ENCODE results near the gene CLIC4. TPM values are rescaled to one million over a fixed set of nuclear protein-coding genes. Genes with fewer than 3 reads are reported as not detected.

CLIC4 gene
- total and polyA plus RNA-seq, 2 of the 8 experiments (the other 6 are each of a cell fraction or from before 2014, with no cell fraction given): 77.5 to 293 TPM

DNA sequence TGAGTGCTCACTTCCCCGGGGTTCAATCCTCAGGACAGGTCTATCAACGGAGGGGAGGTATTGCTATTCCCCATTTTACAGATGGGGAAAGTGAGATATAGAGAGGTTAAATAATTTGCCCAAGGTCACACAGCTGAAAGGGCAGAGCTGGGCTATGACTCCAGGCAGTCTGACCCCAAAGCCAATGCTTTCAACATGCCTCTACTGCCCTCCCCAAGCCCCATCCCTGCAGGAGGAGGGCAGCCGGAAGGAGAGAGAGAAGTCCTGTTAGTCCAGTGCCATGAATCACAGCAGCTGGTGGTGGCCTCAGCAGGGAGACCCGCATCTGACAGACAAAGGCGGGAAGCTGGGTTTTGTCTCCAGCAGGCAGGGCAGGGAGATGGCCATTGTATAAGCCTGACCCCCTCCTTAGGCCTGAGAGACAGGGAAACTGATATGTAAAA lies 20.0 kb upstream of the CLIC4 start:
- H4K8ac ChIP-seq (ENCODE audit: extremely low read depth, insufficient read depth, low read length): no peak overlapping the region
- peak overlapping the region; percentile 85 for H4K91ac ChIP-seq (replicated peaks; ENCODE audit: insufficient read length, low read length)
- peak overlapping the region; percentile 44 for H3K4ac ChIP-seq (replicated peaks; ENCODE audit: insufficient read length, low read depth, low read length)
- peak overlapping the region; percentile 37 to 56; a peak in 3 of 4 replicates for H3K4me2 ChIP-seq (ENCODE audit: insufficient read depth in 1 of 2, low read depth in 2 of 2, low read length in 2 of 2)
- H3K27ac ChIP-seq (ENCODE audit: low read depth, low read length): peak overlapping the region; percentile 39; the same call in 1 of the 2 replicates
- peak overlapping the region; percentile 86 for H2BK5ac ChIP-seq (ENCODE audit: low read depth, low read length)
- H2BK120ac ChIP-seq (replicated peaks; ENCODE audit: low read depth, low read length): peak overlapping the region; percentile 67
- H3K36me3 ChIP-seq (ENCODE audit: control insufficient read depth in 2 of 4, insufficient read depth in 4 of 4, low read length in 3 of 4): no peaks in the 10 kb centered on the region
- CTCF ChIA-PET (ENCODE audit: partially characterized antibody): interaction anchor here (1.3 to 3.4 kb wide), 7 partner anchors 10 to 37 kb away, joined by 3 to 17 read pairs (median 4); partner anchors contain the start of gene CLIC4
- peak overlapping the region; percentile 98; the same call in 1 of the 2 replicates for H2BK20ac ChIP-seq (ENCODE audit: low read length)
- no peaks in the 10 kb centered on the region for H3K79me1 ChIP-seq (ENCODE audit: low read depth, low read length)
- H3K4me3 ChIP-seq (ENCODE audit: extremely low read depth in 1 of 4, insufficient read depth in 2 of 4, low read depth in 3 of 4, low read length in 4 of 4): peak overlapping the region in 1 of 4 experiments; percentile 34; a peak in 1 of 8 replicates
- no peaks in the 10 kb centered on the region for H3K27me3 ChIP-seq (replicated peaks in 1 of 4; ENCODE audit: control insufficient read depth in 3 of 4, extremely low read depth in 1 of 4, insufficient read depth in 3 of 4, low read length in 3 of 4)
- H2AFZ ChIP-seq (ENCODE audit: low read length): no peak overlapping the region
- H3K18ac ChIP-seq (ENCODE audit: extremely low read depth, low read length): peak overlapping the region; percentile 95
- H3K14ac ChIP-seq (ENCODE audit: insufficient read length): no peak overlapping the region
- WGBS, 2 experiments (ENCODE audit: extremely low coverage in 1 of 2, insufficient coverage in 1 of 2, insufficient read length in 1 of 2, insufficient replicate concordance in 2 of 2, low coverage in 1 of 2, low lambda C conversion rate in 2 of 2, missing lambda C conversion rate in 1 of 2): 15% methylated on average over 5 of the region's 5 CpGs; no CpG with 5 or more reads in 1 of the 2 experiments
- POLR2A ChIA-PET (ENCODE audit: partially characterized antibody): interaction anchor here (1.0 to 4.2 kb wide), 7 partner anchors 8 to 27 kb away, joined by 4 to 29 read pairs (median 5); partner anchors contain the start of gene CLIC4
- DNase-seq (ENCODE audit: low read depth in 1 of 2, low spot score in 2 of 2) (peak; percentile 59 to 69), FAIRE-seq (no peak)
- no peak overlapping the region for H3K23ac ChIP-seq (ENCODE audit: insufficient read length)
- H3K9me3 ChIP-seq (ENCODE audit: insufficient read depth in 2 of 2, low read depth in 1 of 2, low read length in 1 of 2): peaks cover 0 to 3% of the 10 kb centered on the region in 2 experiments; a peak in 2 of 4 replicates
- H2BK15ac ChIP-seq (ENCODE audit: low read length): peak overlapping the region; percentile 72; the same call in 1 of the 2 replicates
- H3K4me1 ChIP-seq (replicated peaks in 1 of 4; ENCODE audit: control insufficient read depth in 3 of 4, insufficient read depth in 4 of 4, low read length in 3 of 4): peaks cover 0 to 21% (median 8%) of the 10 kb centered on the region in 4 experiments; a peak in 6 of 7 replicates
- no peak overlapping the region; a peak in 1 of 7 replicates for H3K9ac ChIP-seq (replicated peaks in 1 of 4; ENCODE audit: extremely low read depth in 1 of 4, low read depth in 3 of 4, low read length in 3 of 4)
- no peak overlapping the region for H2AK5ac ChIP-seq (ENCODE audit: low read depth, low read length)
- no peaks in the 10 kb centered on the region for H4K20me1 ChIP-seq (replicated peaks in 1 of 2; ENCODE audit: control insufficient read depth in 1 of 2, insufficient read depth in 2 of 2, low read length in 2 of 2)
- H3K56ac ChIP-seq (replicated peaks; ENCODE audit: insufficient read length, low read depth, low read length): peak overlapping the region; percentile 35
- peak overlapping the region; percentile 71 for H2BK12ac ChIP-seq (ENCODE audit: low read depth, low read length)
- no peaks in the 10 kb centered on the region for H3K79me2 ChIP-seq (ENCODE audit: control insufficient read depth in 1 of 2, insufficient read depth in 2 of 2, low read length in 2 of 2)
- no peaks in the 10 kb centered on the region for H3K23me2 ChIP-seq (ENCODE audit: low read depth, low read length)
- peak overlapping the region; percentile 57 for H4K5ac ChIP-seq (ENCODE audit: insufficient read length, low read depth, low read length)
- 0 out of 2 replicates have a peak, but pooled peaks have one; percentile 48 for TF ChIP-seq JUND (IDR thresholded peaks at IDR 0.05; ENCODE audit: low read length)
- TF ChIP-seq BCL11A (IDR thresholded peaks at IDR 0.05; ENCODE audit: low read depth in 2 of 2, low read length in 2 of 2): no peak
- TF ChIP-seq SIN3A (conservative IDR thresholded peaks at IDR 0.05 in 1 of 2, IDR thresholded peaks at IDR 0.05 in 1 of 2; ENCODE audit: low read depth in 1 of 2, low read length in 2 of 2): 0 out of 4 replicates have a peak, but pooled peaks of 1 of the 2 experiments have one; percentile 41
- 0 out of 2 replicates have a peak, but pooled peaks have one; percentile 10 for TF ChIP-seq CHD2 (IDR thresholded peaks at IDR 0.05; ENCODE audit: low read length)
- TF ChIP-seq ASH2L (IDR thresholded peaks at IDR 0.05; ENCODE audit: low read length): peak; percentile 53
- TF ChIP-seq SIRT6 (IDR thresholded peaks at IDR 0.05; ENCODE audit: low read length): no peak
- peak; percentile 91; the same call in 1 of the 2 replicates for TF ChIP-seq KDM1A (IDR thresholded peaks at IDR 0.05; ENCODE audit: borderline replicate concordance, low read length)
- TF ChIP-seq HDAC2 (IDR thresholded peaks at IDR 0.05; ENCODE audit: borderline replicate concordance in 1 of 2, low read depth in 2 of 2, low read length in 2 of 2): peak; percentile 62 to 63; a peak in 1 of 4 replicates
- no peak for TF ChIP-seq GABPA (IDR thresholded peaks at IDR 0.05; ENCODE audit: borderline replicate concordance, insufficient read depth, low read length)
- TF ChIP-seq RBBP5 (IDR thresholded peaks at IDR 0.05; ENCODE audit: borderline replicate concordance, low read depth, low read length): 0 out of 2 replicates have a peak, but pooled peaks have one; percentile 45
- TF ChIP-seq SP4 (IDR thresholded peaks at IDR 0.05; ENCODE audit: low read length): no peak
- no peak for TF ChIP-seq CEBPB (IDR thresholded peaks at IDR 0.05; ENCODE audit: low read depth, low read length)
